Activated CD8-positive, alpha-beta memory T cell treated with anti-CD3 and anti-CD28 coated beads for 48 hours (primary cell): ENCODE data around the gene EFCAB8.
"Not testable (repeated sequence)": the region's sequence is repeated elsewhere in the genome, so short reads cannot be mapped to it uniquely, and the experiment has no call there.

Source experiments
- DNase-seq, 3 experiments: peaks; one replicate each; pipeline ENCODE4 v3.0.0-alpha.2; 2020; ENCODE audit warnings: low read depth in 2 of 3, low spot score in 2 of 3

EFCAB8 gene

GRCh38 chr20:32970973-32971300 lies 112.2 kb downstream of the EFCAB8 start:
- no peak for DNase-seq

GRCh38 chr20:32971703-32972161 lies 113.0 kb downstream of the EFCAB8 start:
- no peak for DNase-seq

- peak in 1 of 3 experiments; percentile 48 for DNase-seq
These were observed 113.7 kb downstream of the EFCAB8 start for GRCh38 chr20:32972181-32973076.

DNA sequence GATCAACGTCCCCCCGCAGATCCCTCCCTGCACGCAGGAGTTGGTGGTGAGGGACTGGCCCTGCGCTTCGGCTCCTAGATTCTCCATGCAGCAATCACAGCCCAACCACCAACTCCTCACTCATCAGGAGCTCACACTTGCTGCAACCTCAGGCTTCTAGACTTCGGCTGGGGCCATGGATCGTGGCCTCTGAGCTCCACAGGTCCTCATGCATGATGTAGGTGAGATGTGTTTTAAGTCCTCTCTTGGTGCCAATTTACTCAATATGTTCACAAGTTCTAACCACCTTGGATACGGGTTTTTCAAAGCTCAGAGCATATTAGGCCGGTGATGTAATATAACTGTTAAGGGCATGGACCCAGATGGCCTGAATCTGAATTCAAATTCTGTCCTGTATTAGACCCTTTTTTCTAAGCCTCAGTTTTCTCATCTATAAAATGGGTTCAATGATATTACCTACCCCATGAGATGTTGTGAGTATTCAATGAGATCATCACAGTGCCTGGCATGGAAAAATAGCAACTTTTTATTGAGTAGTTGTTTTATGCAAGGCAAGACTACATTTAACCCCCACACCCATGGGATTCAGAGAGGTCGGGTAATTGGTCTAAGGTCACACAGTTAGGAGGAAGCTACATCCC lies 114.5 kb downstream of the EFCAB8 start:
- DNase-seq, result no peak

GRCh38 chr20:32974204-32975064 lies 115.7 kb downstream of the EFCAB8 start:
- not testable (repeated sequence) for DNase-seq

- not testable (repeated sequence) for DNase-seq
These were observed 116.4 kb downstream of the EFCAB8 start for GRCh38 chr20:32975121-32975520.

DNA sequence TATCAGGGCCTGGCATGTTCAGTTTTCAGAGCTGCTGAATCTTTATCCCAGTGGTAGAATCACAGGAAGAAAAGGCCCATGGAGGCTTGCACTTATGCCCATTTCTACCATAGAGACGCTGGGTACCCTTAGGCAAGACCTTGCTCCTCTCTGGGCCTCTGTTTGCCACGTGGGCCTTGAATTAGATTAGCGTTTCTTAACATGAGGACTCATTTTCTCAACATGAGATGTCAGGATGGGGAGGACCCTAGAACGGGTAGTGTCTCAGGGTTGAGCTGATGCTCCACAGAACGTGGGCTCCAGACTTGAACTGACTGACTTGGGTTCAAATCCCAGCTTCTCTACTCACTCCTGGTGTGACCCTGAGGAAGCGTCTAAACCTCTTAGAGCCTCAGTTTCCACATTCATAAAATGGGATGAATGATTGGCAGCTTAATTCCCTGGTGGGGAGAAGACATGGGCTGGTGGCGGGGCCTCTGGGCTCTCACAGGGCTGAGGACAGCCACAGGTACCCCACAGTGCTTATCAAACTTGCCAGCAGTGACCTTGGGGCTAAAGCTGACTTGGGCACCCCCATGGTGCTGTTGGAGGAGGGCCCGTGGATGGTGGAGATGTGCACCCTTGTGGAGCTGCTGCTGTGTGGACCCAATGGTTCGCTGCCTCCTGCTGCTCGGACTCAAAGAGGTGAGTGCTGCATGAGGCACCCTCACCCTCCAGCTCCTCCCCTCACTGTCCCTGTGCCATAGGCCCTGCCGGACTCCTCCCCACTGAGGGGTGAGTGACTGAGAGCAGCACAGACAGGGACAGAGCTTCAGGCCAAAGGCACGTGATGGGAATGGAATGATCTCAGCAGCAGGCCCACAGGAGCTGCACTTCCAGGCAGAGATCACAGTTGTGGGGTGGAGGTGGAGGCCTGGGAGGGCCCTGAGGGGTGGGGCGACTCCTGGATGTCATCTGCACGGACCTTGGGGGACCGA lies 117.3 kb downstream of the EFCAB8 start:
- DNase-seq, result no peak

DNA sequence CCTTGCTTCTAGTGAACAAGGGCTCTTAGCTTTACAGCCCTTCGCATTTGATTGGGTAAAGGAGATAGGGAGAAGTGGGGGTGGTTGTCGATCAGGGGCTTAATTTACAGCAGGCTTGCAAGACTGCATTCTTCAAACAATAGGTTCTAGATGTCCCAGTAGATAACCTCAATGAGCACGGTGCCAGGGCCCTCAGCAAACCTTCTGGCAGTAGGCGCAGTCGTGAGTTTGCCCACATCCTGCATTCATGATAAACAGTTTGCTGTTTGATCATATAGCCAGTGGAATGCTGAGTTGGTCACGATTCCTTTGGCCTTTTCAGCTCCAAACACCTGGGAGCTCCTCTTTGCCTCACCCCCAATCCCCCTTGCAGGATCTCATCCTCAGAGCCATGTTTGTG lies 118.0 kb downstream of the EFCAB8 start:
- no peak for DNase-seq

DNA sequence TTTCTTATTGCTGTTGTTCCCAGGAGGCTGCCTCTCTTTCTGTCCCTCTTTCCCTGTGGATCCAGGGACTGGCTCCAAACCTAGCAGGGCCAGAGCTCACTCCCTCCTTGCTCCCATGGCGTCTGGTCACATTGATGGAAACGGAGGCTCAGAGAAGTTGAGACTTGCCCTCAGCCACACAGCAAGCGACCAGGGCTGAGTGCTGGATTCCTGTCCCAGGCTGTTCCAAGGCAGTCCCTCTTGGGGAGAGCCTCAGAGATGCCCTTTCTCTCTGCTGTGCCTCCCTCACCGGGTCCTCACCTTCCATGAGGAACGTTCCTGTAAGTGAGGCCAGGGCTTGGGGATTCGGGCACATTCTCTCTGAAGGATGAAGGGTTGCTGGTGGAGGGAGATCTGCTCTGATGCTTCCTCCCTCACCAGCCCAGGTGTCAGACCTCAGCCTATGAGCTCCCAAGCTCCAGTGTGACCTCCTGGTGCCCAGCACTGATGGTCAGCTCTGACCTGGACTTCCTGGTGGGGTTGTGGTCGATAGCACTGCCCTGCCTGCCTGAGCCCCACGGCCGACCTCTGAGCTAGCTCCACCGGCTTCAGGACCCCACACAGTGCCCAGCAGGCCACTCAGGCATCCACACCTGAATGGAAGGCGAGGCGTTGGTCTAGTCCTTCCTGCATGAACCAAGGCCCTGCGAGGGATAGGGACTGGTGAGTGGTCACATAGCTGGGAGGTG lies 118.7 kb downstream of the EFCAB8 start:
- DNase-seq, result no peak

GRCh38 chr20:32978009-32978335 lies 119.2 kb downstream of the EFCAB8 start:
- no peak for DNase-seq

DNA sequence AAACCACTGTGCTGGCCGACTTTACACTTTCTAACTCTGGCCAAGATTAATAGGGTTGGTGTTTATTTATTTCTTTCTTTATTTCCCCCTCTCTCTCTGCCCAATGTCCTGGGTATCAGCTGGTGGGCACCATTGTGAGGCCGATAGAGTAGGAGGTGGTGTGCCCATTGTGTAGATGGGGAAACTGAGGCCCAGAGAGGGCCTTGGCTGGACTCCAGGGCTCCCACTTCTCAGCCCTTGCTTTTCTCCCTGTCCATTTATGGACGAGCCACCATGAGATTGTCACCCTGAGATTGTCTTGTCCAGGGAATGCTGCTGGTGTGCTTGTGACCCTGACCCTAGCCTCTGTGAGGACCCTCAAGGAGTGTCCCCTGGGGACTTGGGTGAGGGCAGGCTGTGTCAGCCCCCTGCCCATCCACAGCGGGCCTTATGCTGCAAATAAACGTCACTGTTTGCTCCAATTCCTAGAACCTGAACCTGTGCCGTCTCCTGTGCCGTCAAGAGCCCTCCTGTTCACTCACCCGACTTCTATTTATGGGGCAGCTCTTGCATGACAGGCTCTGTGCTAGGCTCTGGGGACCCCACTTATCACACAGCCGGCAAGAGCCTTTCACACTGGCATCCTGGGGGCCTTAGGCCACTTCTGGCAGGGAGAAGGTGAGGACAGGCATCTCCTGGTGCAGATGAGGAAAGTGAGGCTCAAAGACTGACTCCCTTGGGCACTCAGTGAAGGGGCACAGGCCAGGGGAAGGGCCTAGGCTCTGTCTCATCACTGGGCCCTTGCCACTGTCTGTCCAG lies 120.7 kb downstream of the EFCAB8 start:
- no peak for DNase-seq

DNA sequence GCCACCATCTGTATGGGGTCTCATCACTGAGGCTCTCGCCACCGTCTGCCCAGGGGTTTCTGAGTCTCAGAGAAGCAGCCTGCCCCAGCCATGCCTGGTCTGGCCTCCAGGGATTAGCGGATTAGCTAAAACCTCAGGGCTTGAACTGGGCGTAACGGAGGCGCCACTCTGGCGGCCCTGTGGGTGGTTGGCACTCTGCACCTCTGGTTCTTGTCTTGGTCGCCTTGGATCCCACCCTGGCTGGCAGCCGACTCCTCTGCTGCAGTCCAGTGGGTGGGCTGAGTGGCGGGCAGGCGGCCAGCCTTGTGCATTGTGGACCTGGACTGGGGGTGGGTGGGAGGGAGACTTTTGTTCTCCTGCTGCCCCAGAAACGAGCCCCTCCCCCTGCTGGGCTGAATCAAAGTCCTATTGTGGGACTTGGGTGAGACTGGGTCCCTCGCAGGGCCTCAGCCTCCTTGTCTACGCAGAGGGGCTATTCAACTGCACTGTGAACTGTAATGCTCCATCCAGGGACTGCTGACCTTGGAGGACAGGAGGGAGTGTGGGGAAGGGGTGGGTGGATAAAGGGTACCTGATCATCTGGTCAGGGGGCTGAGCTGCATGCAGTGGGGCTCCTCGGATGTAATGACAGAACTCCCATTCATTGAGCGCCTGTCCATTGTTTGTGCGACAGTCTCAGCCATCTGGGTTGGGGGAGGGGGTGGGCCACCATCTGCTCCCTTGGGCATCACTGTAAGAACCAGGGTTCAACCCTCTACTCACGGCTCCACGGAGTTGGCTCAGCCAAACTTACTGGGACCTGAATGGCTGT lies 121.6 kb downstream of the EFCAB8 start:
- DNase-seq, result no peak

DNA sequence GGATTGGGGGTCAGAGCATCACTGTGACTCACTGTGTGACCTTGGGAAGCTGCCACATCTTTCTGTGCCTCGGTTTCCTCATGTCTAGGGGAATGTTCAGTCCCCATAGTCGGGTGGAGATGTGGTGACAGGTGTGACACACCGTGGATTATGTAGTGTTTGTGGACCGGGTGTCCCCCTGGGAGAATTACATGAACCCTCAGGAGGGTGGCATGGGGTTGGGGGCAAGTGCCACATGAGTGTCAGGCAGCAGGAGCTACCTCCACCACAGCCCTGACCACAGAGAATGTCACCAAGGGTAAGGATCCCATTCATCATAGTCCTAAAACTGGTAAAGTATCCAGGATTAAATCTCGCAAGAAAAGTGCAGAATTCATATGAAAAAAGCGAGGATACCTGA lies 122.3 kb downstream of the EFCAB8 start:
- DNase-seq, result no peak

DNA sequence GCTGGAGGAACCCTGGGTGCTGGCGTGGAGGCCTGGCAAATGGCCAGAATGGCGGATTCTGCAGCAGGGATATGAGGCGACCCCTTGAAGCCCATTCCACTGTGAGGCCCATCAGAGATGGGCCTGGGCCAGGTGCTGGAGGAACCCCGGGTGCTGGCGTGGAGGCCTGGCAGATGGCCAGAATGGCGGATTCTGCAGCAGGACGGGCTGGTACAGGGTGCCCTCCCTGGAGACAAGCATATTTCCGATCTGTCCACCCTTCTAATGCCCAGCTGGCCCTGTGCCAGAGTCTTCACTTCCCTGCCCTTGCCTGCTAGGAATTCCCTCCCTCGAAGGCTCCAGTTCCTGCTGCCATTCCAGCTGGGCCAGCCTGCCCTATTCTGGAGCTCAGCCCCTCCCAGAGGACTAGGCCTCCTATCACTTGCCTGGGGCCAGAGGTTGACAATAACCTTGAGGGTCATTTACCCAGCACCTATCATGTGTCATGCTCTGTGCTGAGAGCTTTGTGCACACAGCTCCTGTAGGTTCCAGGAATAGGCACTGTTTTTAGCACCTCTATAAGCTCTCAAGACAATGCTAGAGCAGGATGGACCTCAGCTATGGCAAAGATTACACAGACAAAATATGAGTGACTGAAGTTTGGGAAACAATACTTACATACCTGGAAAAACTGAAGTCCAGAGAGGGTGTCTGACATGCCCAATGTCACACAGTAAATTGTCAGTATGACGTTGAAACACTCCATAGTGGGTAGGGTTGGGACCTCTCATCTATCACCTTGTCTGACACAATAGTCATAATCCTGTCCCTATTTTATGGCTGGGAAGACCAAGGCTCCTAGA lies 124.1 kb downstream of the EFCAB8 start:
- no peak for DNase-seq

DNA sequence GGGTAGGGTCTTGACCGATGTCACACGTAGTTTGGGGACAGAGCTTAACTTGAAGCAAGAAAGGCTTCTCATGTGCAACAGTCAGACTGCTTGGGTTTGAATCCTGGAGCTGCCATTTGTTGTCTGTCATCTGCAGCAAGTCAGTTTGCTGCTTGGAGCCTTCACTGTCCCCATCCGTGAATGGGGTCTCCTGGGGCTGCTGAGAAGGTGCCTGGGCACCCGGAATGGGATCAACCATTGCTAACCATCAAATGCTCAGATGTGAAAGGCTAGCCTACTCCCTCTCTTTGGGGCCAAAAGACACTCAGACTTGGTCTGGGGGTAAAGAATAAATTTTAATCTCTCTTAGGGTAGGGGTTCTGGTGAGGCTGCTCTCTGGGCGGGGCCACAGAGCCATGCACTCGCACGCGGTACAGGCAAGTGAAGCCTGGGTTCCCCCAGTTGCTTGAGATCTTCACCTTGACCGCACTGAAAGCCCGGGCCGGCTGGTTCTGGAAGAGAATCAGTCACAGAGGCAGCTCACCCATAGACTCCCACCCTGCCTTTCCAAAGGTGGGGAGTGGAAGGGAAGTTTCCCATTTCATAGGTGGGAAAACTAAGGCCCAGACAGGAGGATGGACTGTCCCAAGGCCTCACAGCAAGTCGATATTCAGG lies 124.9 kb downstream of the EFCAB8 start:
- no peak for DNase-seq

- no peak for DNase-seq
These were observed 125.5 kb downstream of the EFCAB8 start for GRCh38 chr20:32984196-32984595.
